COLO829 (cell line): ENCODE measurements around the gene FOXF2.
"Not testable (repeated sequence)": the region's sequence is repeated elsewhere in the genome, so short reads cannot be mapped to it uniquely, and the experiment has no call there.

Experiments
- DNase-seq: peaks from one replicate; pipeline ENCODE4 v3.0.0; 2012; ENCODE audit warnings: low spot score

Gene FOXF2

GRCh38 chr6:1389369-1390132 is at the start of gene FOXF2:
Gene FOXF2, plus strand, starts transcription at chr6:1389576. Its CDS starts 372 bp downstream, at chr6:1389948.
- no peak for DNase-seq

DNA sequence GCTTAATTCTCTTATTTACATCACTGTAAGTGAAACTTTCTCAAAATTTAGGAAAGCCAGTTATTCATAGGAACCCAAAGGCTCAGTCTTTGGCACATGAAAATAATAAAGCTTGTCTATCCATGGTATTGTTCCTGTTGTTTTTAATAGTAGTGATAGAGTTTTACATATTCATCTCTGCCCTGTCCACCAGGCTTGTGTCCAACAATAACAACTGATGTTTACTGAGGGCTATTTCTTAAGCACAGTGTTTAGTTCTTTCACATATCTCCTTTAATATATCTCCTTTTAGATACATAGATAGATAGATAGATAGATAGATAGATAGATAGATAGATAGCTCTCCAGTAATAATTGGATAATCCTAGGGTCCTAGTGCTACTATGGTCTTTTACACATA is 43.3 kb upstream of the FOXF2 start:
- DNase-seq, result no peak

DNA sequence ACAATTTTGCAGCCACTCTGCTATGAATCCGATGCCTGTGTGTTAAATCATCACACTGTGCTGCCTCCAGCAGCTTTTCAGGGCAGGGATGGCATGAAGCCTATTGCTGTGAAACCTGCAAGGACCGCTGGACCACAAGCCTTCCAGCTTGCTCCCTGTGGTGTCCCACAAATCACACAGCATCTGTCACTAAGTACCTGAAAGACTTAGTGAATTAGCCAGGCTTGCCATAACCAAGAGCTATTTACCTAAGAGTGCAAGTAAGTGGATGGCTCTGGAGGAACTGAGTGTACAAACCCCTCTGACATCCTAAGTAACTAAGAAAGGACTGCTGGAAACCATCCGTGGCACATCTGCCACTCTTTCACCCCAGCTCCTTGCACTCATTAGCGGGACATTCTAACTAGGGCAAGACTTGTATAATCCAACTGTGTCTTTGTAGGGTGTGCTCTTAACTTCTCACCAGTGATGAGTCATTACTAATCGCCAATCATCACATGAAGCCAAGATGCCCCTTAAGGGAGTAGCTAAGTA is 42.8 kb upstream of the FOXF2 start:
- DNase-seq, result no peak

DNA sequence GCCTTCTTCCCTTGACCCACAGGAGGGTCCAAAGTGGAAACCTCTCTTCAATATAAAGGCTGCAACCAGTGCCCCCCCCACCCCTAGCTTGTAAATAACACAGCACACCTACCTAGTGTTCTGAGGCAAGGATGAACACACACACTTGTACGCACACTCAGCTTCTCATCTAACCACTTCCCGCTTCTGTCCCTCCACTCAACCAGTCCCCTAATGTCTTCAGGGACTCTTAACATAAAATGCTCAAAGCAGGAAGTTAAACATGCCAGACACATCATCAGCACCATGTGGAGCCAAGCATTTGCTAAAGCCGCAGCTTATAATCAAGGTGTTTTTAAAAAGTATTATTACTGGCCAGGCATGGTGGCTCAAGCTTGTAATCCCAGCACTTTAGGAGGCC is 42.2 kb upstream of the FOXF2 start:
- DNase-seq, result no peak

DNA sequence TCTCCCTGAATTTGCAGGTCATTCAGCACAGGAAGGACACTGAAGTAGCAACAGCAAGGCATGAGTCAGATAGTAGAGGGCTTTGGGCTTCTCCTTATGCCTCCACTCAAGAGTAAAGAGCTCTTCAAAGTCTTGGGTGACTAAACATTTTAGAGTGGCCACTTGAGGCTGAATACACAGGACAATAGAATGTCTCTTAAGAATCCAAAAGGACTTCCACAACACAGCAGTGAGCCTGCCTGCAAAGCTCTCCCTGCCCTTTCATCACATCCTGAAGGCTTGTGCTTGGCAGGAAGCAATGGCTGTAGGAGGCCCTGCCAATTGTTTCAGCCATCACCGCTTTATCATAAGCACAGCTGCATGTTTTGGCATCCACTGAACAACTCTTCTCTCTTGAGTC is 40.7 kb upstream of the FOXF2 start:
- DNase-seq, result no peak

GRCh38 chr6:1349655-1350054 is 39.7 kb upstream of the FOXF2 start:
- no peak for DNase-seq

GRCh38 chr6:1351381-1352008 is 37.9 kb upstream of the FOXF2 start:
- DNase-seq, result no peak

GRCh38 chr6:1355068-1355467 is 34.3 kb upstream of the FOXF2 start:
- DNase-seq, result not testable (repeated sequence)

GRCh38 chr6:1361717-1362116 is 27.7 kb upstream of the FOXF2 start:
- DNase-seq, result not testable (repeated sequence)

GRCh38 chr6:1362643-1363042 is 26.7 kb upstream of the FOXF2 start:
- no peak for DNase-seq

DNA sequence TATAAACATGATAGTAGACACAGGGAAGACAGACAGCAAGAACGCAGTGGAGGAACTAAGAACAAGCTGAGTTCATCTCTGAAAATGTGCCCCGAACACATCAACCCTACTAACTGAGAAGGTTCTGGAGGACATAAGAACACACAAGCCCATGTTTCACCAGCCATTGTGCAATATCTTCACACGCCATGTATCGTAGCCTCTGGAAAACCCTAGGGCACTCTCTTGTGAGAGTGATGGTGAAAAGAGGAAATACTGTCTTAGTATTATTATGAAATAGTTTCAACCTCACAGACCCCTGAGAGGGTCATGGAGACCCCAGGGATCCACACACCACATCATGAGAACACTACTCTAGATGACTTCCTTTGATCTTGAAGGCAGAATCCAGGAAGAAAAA is 26.1 kb upstream of the FOXF2 start:
- DNase-seq, result no peak

- DNase-seq, result no peak
Measured at GRCh38 chr6:1363729-1364572, 25.4 kb upstream of the FOXF2 start.

GRCh38 chr6:1364791-1365190 is 24.6 kb upstream of the FOXF2 start:
- DNase-seq, result no peak

DNA sequence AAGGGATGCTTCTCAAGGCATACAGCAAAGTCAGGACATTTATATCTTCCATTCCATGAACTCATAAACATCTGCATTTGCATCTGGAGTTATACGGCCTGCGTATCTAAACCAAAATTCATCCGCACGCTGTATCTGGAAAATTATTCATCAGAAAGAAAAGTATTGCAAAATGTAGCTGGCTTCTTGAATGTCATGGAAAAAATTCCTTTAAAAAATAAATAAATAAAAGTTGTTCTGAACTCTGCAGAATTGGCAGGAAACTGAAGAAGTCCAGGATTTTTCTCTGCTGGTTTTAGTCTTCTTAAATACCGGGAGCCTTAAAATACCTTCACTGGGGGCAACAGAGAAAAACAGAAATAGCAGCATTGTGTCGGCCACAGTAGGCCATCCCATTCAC is 23.7 kb upstream of the FOXF2 start:
- DNase-seq, result no peak

DNA sequence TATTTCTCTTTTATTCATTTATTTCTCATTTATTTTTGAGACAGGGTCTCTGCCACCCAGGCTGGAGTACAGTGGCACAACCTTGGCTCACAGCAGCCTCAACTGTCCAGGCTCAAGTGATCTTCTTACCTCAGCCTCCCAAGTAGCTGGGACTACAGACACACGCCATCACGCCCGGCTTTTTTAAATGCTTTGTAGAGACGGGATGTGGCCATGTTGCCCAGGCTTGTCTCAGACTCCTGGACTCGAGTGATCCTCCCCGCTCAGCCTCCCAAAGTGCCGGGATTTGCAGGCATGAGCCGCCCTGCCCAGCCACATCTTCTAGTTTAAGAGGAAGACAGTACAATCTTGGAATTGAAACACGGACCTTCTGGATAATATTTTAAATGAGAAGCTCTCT is 21.6 kb upstream of the FOXF2 start:
- no peak for DNase-seq

DNA sequence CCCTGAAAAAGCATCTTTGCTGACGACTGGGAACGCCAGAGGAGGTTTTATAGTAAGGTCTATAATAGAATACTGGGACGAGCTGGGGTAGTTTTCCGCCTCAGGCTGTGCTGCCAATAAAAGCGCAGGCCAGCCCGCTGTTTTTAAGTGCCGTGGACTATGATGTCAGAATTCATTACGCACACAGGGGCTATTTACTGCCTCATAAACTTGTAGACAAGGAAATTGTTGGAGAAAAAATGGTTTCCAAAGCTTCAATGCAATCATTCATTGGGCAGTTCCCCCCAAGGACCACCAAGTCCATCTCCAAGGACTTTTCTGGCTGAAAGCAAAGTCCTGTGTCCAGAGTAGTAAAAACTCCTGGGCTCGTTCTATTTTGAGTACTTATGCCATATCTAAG is 20.4 kb upstream of the FOXF2 start:
- DNase-seq, result no peak

GRCh38 chr6:1369695-1370094 is 19.7 kb upstream of the FOXF2 start:
- DNase-seq, result not testable (repeated sequence)

- DNase-seq, result no peak
Measured at GRCh38 chr6:1371933-1372332, 17.4 kb upstream of the FOXF2 start.

GRCh38 chr6:1372690-1373089 is 16.7 kb upstream of the FOXF2 start:
- DNase-seq, result no peak

DNA sequence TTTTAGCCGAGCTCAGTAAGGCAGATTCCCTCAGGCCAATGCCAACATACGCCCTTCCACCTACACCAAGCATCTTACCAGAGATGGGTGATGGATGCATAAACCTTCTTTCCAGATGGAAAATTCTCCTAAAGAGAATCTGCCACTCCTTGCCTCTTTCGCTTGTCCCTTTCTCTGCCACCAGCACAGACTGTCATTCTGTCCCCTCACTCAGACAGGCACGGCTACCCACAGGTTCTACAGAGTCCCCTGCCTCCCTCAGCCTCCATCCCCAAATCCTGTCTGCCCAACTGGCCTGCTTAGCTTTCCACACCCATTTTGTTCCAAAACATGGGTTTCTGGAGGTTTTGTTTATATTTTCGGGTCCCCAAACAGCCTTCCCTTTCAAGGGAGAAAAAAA is 12.7 kb upstream of the FOXF2 start:
- no peak for DNase-seq

DNA sequence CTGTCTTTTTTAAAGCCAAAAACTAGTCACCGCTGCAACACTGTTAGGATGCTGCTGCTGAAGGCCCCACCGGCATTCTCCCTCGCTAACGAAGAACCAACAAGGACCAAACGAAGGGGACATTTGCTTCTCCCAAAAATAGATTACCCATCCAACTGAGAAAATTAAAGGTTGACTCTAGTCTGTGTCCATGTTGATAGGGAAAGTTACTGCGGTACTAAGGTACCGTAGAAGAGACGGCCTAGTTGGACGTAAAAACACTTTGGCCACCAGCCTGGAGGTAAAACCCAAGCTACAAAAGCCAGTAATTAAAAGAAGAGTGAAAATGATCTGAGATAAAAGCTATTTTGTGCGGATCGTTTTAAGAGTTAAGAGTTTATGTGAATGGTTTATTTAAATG is 11.8 kb upstream of the FOXF2 start:
- DNase-seq, result no peak
